SU-DHL-6 (cell line): Measurements from ENCODE around the gene MLLT10.

Source experiments
- CTCF ChIP-seq: fragments of 200-600 bp; sonication (generic); IDR thresholded peaks from one replicate; pipeline ENCODE4 v1.5.1; 2017; ENCODE audit warnings: antibody characterized with exemption, mild to moderate bottlenecking, low read length, moderate library complexity; ENCODE audit not compliant: insufficient read depth, poor library complexity, severe bottlenecking
- EZH2phosphoT487 ChIP-seq: fragments of 200-600 bp; sonication (generic), shearing (Covaris generic); conservative IDR thresholded peaks from 2 replicates; pipeline ENCODE4 v1.6.1; 2018; ENCODE audit warnings: mild to moderate bottlenecking, antibody characterized with exemption, low read length, moderate library complexity, mixed read lengths

- TF ChIP-seq CTCF (no peak), EZH2phosphoT487 (no peak)
Measured at GRCh38 chr10:21705142-21705827, 171.3 kb downstream of the MLLT10 start.
